ENCODE results near the gene GUK1. TPM values are rescaled to one million over a fixed set of nuclear protein-coding genes. Genes with fewer than 3 reads are reported as not detected.

The GUK1 gene
- total and polyA plus RNA-seq, 2 of the 8 experiments (the other 6 are each of a cell fraction or from before 2014, with no cell fraction given), result 68.5 to 183 TPM

DNA sequence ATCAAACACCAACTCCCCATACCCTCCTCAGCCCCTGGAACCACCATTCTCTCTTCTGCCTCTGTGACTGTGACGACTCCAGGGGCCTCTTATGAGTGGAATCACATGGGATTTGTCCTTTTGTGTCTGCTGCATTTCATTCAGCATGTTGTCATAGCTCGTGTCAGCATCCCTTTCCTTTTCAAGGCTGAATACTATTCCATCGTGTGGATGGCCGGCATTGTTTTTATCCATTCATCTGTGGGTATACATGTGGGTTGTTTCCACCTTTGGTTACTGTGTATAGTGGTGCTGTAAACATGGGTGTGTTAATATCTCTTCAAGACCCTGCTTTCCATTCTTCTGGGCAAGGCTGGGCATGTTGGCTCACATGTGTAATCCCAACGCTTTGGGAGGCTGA lies 50.7 kb downstream of the GUK1 start:
- WGBS, 2 experiments (ENCODE audit: extremely low coverage in 1 of 2, insufficient coverage in 1 of 2, insufficient read length in 1 of 2, insufficient replicate concordance in 2 of 2, low coverage in 1 of 2, low lambda C conversion rate in 2 of 2, missing lambda C conversion rate in 1 of 2), result 84% methylated on average over 5 of the region's 5 CpGs; no CpG with 5 or more reads in 1 of the 2 experiments
- H2BK12ac ChIP-seq (ENCODE audit: low read depth, low read length), result no peak overlapping the region
- CTCF ChIA-PET (ENCODE audit: partially characterized antibody), result interaction anchor here (0.8 to 1.0 kb wide), 2 partner anchors 14 to 34 kb away, joined by 3 to 4 read pairs; no protein-coding TSS in a partner anchor

More for the DNA sequence above, 50.7 kb downstream of the GUK1 start:
- Histone ChIP-seq H4K20me1 (replicated peaks in 1 of 2; ENCODE audit: control insufficient read depth in 1 of 2, insufficient read depth in 2 of 2, low read length in 2 of 2) (no peaks in the 10 kb centered on the region), H2AFZ (ENCODE audit: low read length) (no peak overlapping the region), H3K23ac (ENCODE audit: insufficient read length) (no peak overlapping the region), H3K18ac (ENCODE audit: extremely low read depth, low read length) (no peak overlapping the region), H2BK20ac (ENCODE audit: low read length) (no peak overlapping the region), H3K23me2 (ENCODE audit: low read depth, low read length) (no peaks in the 10 kb centered on the region), H3K9me3 (ENCODE audit: insufficient read depth in 2 of 2, low read depth in 1 of 2, low read length in 1 of 2) (no peaks in the 10 kb centered on the region), H4K5ac (ENCODE audit: insufficient read length, low read depth, low read length) (no peak overlapping the region), H3K14ac (ENCODE audit: insufficient read length) (no peak overlapping the region), H2BK5ac (ENCODE audit: low read depth, low read length) (no peak overlapping the region), H3K27ac (ENCODE audit: low read depth, low read length) (no peak overlapping the region), H3K4me3 (ENCODE audit: extremely low read depth in 1 of 4, insufficient read depth in 2 of 4, low read depth in 3 of 4, low read length in 4 of 4) (no peak overlapping the region), H2BK15ac (ENCODE audit: low read length) (no peak overlapping the region), H3K79me1 (ENCODE audit: low read depth, low read length) (no peaks in the 10 kb centered on the region), H3K4me1 (replicated peaks in 1 of 4; ENCODE audit: control insufficient read depth in 3 of 4, insufficient read depth in 4 of 4, low read length in 3 of 4) (no peaks in the 10 kb centered on the region), H3K4me2 (ENCODE audit: insufficient read depth in 1 of 2, low read depth in 2 of 2, low read length in 2 of 2) (no peak overlapping the region), H3K9ac (replicated peaks in 1 of 4; ENCODE audit: extremely low read depth in 1 of 4, low read depth in 3 of 4, low read length in 3 of 4) (no peak overlapping the region), H3K36me3 (ENCODE audit: control insufficient read depth in 2 of 4, insufficient read depth in 4 of 4, low read length in 3 of 4) (no peaks in the 10 kb centered on the region), H2AK5ac (ENCODE audit: low read depth, low read length) (no peak overlapping the region), H4K91ac (replicated peaks; ENCODE audit: insufficient read length, low read length) (no peak overlapping the region), H3K27me3 (replicated peaks in 1 of 4; ENCODE audit: control insufficient read depth in 3 of 4, extremely low read depth in 1 of 4, insufficient read depth in 3 of 4, low read length in 3 of 4) (no peaks in the 10 kb centered on the region), H2BK120ac (replicated peaks; ENCODE audit: low read depth, low read length) (no peak overlapping the region), H4K8ac (ENCODE audit: extremely low read depth, insufficient read depth, low read length) (no peak overlapping the region), H3K56ac (replicated peaks; ENCODE audit: insufficient read length, low read depth, low read length) (no peak overlapping the region), H3K4ac (replicated peaks; ENCODE audit: insufficient read length, low read depth, low read length) (no peak overlapping the region), H3K79me2 (ENCODE audit: control insufficient read depth in 1 of 2, insufficient read depth in 2 of 2, low read length in 2 of 2) (no peaks in the 10 kb centered on the region)
- no peak for FAIRE-seq
- TF ChIP-seq JUN (IDR thresholded peaks at IDR 0.05; ENCODE audit: low read depth, low read length) (no peak), USF2 (IDR thresholded peaks at IDR 0.05; ENCODE audit: low read length) (no peak), RNF2 (IDR thresholded peaks at IDR 0.05; ENCODE audit: borderline replicate concordance, low read depth, low read length, missing control alignments, poor library complexity, severe bottlenecking) (no peak), CTBP2 (IDR thresholded peaks at IDR 0.05; ENCODE audit: borderline replicate concordance, insufficient read depth, insufficient read length, low read length) (no peak), ASH2L (IDR thresholded peaks at IDR 0.05; ENCODE audit: low read length) (no peak), KDM4A (IDR thresholded peaks at IDR 0.05; ENCODE audit: low read depth, low read length, severe bottlenecking) (no peak), SIN3A (conservative IDR thresholded peaks at IDR 0.05 in 1 of 2, IDR thresholded peaks at IDR 0.05 in 1 of 2; ENCODE audit: low read depth in 1 of 2, low read length in 2 of 2) (no peak), HDAC2 (IDR thresholded peaks at IDR 0.05; ENCODE audit: borderline replicate concordance in 1 of 2, low read depth in 2 of 2, low read length in 2 of 2) (no peak), TAF1 (IDR thresholded peaks at IDR 0.05; ENCODE audit: low read depth, low read length) (no peak)
- no peak for DNase-seq (ENCODE audit: low read depth in 1 of 2, low spot score in 2 of 2)
- POLR2A ChIA-PET (ENCODE audit: partially characterized antibody), result no interaction called here
